H7 (cell line): ENCODE results near the gene THAP3. TPM values are rescaled to one million over a fixed set of nuclear protein-coding genes. Genes with fewer than 3 reads are reported as not detected.

ENCODE experiments used
- DNase-seq: peaks from one replicate; pipeline ENCODE4 v3.0.0; 2012
- H3K27me3 ChIP-seq: 2 replicates; pipeline ENCODE4 v1.6.0; 2011; ENCODE audit warnings: mild to moderate bottlenecking, low read length; ENCODE audit not compliant: control insufficient read depth, insufficient read depth
- H3K36me3 ChIP-seq: replicated peaks from 2 replicates; pipeline ENCODE4 v1.5.1; 2011; ENCODE audit warnings: low read length; ENCODE audit not compliant: control insufficient read depth, insufficient read depth
- H3K4me3 ChIP-seq: 2 replicates; pipeline ENCODE4 v1.5.1; 2011; ENCODE audit warnings: low read depth, mild to moderate bottlenecking, control low read depth, low read length, moderate library complexity; ENCODE audit not compliant: insufficient read depth
- total RNA-seq: library from RNA; depleted of rRNA; stranded (reverse); fragments of >200 nt; shearing (Covaris generic); gene quantifications from 2 replicates; pipeline ENCODE4 v1.2.3, GENCODE V29; 2014; rRNA removed

The THAP3 gene
- total RNA-seq, result 47.7 and 62.9 TPM in 2 replicates

DNA sequence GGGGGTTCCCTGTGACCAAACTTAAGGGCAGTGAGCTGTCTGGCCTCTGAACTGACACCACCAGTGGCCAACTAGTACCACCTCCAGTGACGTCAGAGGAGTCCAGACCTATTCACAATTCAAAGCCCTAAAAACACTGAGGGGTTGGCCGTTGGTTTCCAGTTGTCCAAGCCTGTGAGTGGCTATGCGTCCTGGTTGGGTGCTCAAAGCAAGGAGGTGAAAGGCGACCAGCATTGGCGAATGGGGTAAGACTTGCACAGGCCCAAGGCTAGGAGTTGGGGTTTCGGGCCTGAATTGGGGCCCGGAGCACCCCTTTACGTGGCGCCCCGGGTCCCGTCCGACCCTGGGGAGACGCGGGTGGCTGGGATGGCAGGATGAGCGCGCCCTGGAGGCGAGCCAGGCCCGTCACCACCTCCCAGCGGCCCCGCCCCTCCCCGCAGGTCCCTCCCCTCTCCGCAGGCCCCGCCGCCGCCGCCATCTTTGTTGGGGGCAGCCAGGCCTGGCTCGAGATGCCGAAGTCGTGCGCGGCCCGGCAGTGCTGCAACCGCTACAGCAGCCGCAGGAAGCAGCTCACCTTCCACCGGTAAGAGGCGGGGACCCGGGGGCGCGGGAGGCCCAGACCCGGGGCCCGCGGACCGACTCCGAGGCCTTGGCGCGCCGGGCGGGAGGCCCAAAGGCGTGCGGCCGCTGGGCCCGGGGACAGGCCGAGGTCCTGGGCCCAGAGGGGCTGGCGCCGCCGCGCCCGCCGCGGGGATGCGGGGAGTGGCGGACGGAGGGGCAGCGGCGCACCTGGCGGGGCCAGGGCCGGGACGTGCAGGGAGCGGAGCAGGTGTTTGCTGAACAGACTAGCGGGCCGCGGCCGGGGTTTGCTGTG, at the start of gene THAP3:
TSS of gene THAP3 (plus strand) at position 159 of the 874 bp plus-strand sequence. CDS start at position 510, 351 bp downstream.
- H3K27me3 ChIP-seq, result no peaks in the 10 kb centered on the region; the same call in 1 of the 2 replicates

GRCh38 chr1:6577831-6578525, 46.7 kb upstream of the THAP3 start:
- peak; percentile 41 for DNase-seq
- no peaks in the 10 kb centered on the region; the same call in none of the 2 replicates for H3K36me3 ChIP-seq
- no peaks in the 10 kb centered on the region for H3K27me3 ChIP-seq
- no peak overlapping the region for H3K4me3 ChIP-seq

More for the DNA sequence above, at the start of gene THAP3:
- Histone ChIP-seq H3K4me3 (peak within 1 kb of the TSS; percentile 76), H3K36me3 (peaks cover 25% of the 10 kb centered on the region)
- peak; percentile 99 for DNase-seq

- Histone ChIP-seq H3K27me3 (no peaks in the 10 kb centered on the region), H3K4me3 (no peak overlapping the region), H3K36me3 (no peaks in the 10 kb centered on the region; the same call in none of the 2 replicates)
- DNase-seq, result peak; percentile 60
Measured at GRCh38 chr1:6578624-6579373, 45.9 kb upstream of the THAP3 start.

DNA sequence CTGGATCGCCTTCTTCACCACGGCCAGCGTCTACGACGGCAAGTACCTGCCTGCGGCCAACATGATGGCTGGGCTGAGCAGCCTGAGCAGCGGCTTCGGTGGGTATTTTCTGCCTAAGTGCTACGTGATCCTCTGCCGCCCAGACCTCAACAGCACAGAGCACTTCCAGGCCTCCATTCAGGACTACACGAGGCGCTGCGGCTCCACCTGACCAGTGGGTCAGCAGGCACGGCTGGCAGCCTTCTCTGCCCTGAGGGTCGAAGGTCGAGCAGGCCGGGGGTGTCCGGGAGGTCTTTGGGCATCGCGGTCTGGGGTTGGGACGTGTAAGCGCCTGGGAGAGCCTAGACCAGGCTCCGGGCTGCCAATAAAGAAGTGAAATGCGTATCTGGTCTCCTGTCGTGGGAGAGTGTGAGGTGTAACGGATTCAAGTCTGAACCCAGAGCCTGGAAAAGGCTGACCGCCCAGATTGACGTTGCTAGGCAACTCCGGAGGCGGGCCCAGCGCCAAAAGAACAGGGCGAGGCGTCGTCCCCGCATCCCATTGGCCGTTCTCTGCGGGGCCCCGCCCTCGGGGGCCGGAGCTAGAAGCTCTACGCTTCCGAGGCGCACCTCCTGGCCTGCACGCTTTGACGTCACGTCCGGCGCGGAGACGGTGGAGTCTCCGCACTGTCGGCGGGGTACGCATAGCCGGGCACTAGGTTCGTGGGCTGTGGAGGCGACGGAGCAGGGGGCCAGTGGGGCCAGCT, 45.1 kb upstream of the THAP3 start, which contains the start of gene ZBTB48:
TSS of gene ZBTB48 (plus strand) at position 621 of the 745 bp plus-strand sequence. CDS start 616 bp downstream, outside the sequence.
- Histone ChIP-seq H3K36me3 (no peaks in the 10 kb centered on the region; the same call in none of the 2 replicates), H3K27me3 (no peaks in the 10 kb centered on the region), H3K4me3 (peak within 1 kb of the TSS; percentile 97)

GRCh38 chr1:6580119-6580592, 44.5 kb upstream of the THAP3 start:
- DNase-seq, result no peak
- H3K4me3 ChIP-seq, result peak overlapping the region; percentile 97
- H3K27me3 ChIP-seq, result no peaks in the 10 kb centered on the region
- no peaks in the 10 kb centered on the region; the same call in none of the 2 replicates for H3K36me3 ChIP-seq

More for the DNA sequence above, 45.1 kb upstream of the THAP3 start, which contains the start of gene ZBTB48:
- peak; percentile 100 for DNase-seq

DNA sequence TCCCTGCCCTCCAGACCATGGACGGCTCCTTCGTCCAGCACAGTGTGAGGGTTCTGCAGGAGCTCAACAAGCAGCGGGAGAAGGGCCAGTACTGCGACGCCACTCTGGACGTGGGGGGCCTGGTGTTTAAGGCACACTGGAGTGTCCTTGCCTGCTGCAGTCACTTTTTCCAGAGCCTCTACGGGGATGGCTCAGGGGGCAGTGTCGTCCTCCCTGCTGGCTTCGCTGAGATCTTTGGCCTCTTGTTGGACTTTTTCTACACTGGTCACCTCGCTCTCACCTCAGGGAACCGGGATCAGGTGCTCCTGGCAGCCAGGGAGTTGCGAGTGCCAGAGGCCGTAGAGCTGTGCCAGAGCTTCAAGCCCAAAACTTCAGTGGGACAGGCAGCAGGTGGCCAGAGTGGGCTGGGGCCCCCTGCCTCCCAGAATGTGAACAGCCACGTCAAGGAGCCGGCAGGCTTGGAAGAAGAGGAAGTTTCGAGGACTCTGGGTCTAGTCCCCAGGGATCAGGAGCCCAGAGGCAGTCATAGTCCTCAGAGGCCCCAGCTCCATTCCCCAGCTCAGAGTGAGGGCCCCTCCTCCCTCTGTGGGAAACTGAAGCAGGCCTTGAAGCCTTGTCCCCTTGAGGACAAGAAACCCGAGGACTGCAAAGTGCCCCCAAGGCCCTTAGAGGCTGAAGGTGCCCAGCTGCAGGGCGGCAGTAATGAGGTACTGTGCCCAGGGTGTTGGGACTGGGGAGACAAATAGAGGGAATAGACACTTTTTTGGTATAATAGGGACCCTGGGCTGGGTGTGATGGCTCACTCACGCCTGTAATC, 43.9 kb upstream of the THAP3 start:
- Histone ChIP-seq H3K36me3 (no peaks in the 10 kb centered on the region; the same call in none of the 2 replicates), H3K27me3 (no peaks in the 10 kb centered on the region), H3K4me3 (peak overlapping the region; percentile 97)
- DNase-seq, result peak; percentile 71

- Histone ChIP-seq H3K36me3 (no peaks in the 10 kb centered on the region; the same call in none of the 2 replicates), H3K4me3 (no peak overlapping the region), H3K27me3 (no peaks in the 10 kb centered on the region)
- DNase-seq, result no peak
Measured at GRCh38 chr1:6581561-6582305, 42.9 kb upstream of the THAP3 start.

DNA sequence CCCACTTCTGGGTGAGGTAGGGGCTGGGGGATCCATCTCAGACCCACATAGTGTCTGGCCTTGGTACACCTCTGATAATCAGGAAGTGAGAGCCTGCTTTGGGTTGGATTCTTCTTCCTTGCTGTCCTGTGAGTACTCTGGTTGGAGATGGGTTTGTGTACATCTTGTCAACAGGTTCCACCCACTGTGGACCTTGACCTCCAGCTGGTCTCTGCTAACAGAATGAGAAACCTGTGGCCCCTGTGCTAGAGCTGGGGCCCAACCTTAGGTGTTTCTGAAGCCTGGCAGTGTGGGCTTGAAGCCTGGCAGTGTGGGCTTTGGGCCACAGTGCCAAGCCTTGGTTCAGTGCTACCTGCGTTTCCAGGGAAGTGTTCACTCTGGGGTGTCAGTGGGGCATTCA, 42.3 kb upstream of the THAP3 start:
- no peaks in the 10 kb centered on the region; the same call in none of the 2 replicates for H3K36me3 ChIP-seq
- no peak for DNase-seq
- no peak overlapping the region for H3K4me3 ChIP-seq

GRCh38 chr1:6584126-6585080, 40.3 kb upstream of the THAP3 start:
- peaks cover 4% of the 10 kb centered on the region for H3K36me3 ChIP-seq
- no peak overlapping the region for H3K4me3 ChIP-seq
- DNase-seq, result peak; percentile 69
- H3K27me3 ChIP-seq, result no peaks in the 10 kb centered on the region

More for the DNA sequence above, 42.3 kb upstream of the THAP3 start:
- H3K27me3 ChIP-seq, result no peaks in the 10 kb centered on the region

DNA sequence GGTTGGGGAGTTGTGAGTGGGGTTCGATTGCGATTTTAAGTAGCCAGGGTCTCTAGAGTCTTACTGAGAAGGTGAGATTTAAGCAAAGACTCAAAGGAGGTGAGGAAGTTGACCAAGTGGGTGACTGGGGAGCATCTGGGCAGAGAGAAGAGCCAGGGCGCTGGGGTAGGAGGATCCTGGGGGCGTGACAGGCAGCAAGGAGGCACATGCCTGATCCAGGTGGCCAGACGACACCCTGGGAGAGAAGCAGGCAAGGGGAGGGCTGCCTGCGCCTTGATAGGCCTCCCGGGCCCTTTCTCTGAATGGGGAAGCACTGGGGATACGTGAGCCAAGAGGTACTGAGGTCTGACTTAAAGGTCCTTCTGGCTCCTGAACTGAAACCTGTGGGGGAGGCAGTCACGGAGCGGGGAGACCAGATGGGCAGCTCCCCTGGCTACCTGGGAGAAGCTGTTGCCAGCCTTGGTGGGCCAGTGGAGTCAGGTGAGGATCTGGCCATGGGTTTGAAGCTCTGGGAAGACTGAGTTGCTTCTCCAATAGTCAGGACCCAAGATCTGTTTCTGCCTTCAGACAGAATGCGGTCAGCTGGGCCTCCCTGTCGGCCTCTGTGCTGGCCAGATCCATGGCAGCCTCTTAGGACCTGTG, 39.5 kb upstream of the THAP3 start:
- Histone ChIP-seq H3K36me3 (peaks cover 5% of the 10 kb centered on the region), H3K4me3 (no peak overlapping the region), H3K27me3 (no peaks in the 10 kb centered on the region)
- peak; percentile 61 for DNase-seq

- Histone ChIP-seq H3K27me3 (no peaks in the 10 kb centered on the region), H3K4me3 (no peak overlapping the region), H3K36me3 (peaks cover 5% of the 10 kb centered on the region)
- no peak for DNase-seq
Measured at GRCh38 chr1:6585841-6586240, 38.8 kb upstream of the THAP3 start.
